Central memory CD8-positive, alpha-beta T cell (primary cell): ENCODE measurements around the gene SHB.

ENCODE experiments used
- ATAC-seq: fragments of 150-1000 bp; cut with Tn5 transposase; replicated peaks from 2 replicates; pipeline ENCODE4 v1.10.0; 2022; ENCODE audit warnings: mild to moderate bottlenecking, moderate FRiP score, moderate number of reproducible peaks; ENCODE audit not compliant: poor library complexity, severe bottlenecking; ENCODE audit errors: extremely low read depth
- DNase-seq, 2 donors: peaks; one replicate each; pipeline ENCODE4 v3.0.0; 2021; ENCODE audit warnings: low spot score in 2 of 2
- H3K27ac Mint-ChIP-seq: one replicate; pipeline ENCODE4 v1.8.0; 2022; ENCODE audit warnings: low read depth, mild to moderate bottlenecking, moderate library complexity, mixed read lengths
- H3K27me3 Mint-ChIP-seq: one replicate; pipeline ENCODE4 v1.8.0; 2022; ENCODE audit warnings: mixed read lengths
- H3K36me3 Mint-ChIP-seq: one replicate; pipeline ENCODE4 v1.8.0; 2022; ENCODE audit warnings: mild to moderate bottlenecking, moderate library complexity, mixed read lengths; ENCODE audit not compliant: insufficient read depth
- H3K4me1 Mint-ChIP-seq: one replicate; pipeline ENCODE4 v1.8.0; 2022; ENCODE audit warnings: mixed read lengths
- H3K4me3 Mint-ChIP-seq: one replicate; pipeline ENCODE4 v1.8.0; 2022; ENCODE audit warnings: mild to moderate bottlenecking, moderate library complexity, mixed read lengths
- H3K9me3 Mint-ChIP-seq: one replicate; pipeline ENCODE4 v1.8.0; 2022; ENCODE audit warnings: mixed read lengths

Gene SHB

GRCh38 chr9:38083858-38084555 lies 15.0 kb upstream of the SHB start:
- no peak overlapping the region for H3K27ac Mint-ChIP-seq
- DNase-seq (no peak), ATAC-seq (no peak)
- H3K4me1 Mint-ChIP-seq = peaks cover 5% of the 10 kb centered on the region
- H3K9me3 Mint-ChIP-seq = no peaks in the 10 kb centered on the region
- peaks cover 4% of the 10 kb centered on the region for H3K36me3 Mint-ChIP-seq
- peaks cover 38% of the 10 kb centered on the region for H3K27me3 Mint-ChIP-seq
- H3K4me3 Mint-ChIP-seq = no peak overlapping the region

GRCh38 chr9:38082446-38083287 lies 13.6 kb upstream of the SHB start:
- Mint-ChIP-seq H3K27ac (no peak overlapping the region), H3K36me3 (peaks cover 4% of the 10 kb centered on the region), H3K27me3 (peaks cover 43% of the 10 kb centered on the region), H3K9me3 (no peaks in the 10 kb centered on the region), H3K4me3 (no peak overlapping the region), H3K4me1 (no peaks in the 10 kb centered on the region)
- no peak for DNase-seq
- no peak for ATAC-seq

- Mint-ChIP-seq H3K27me3 (peaks cover 53% of the 10 kb centered on the region), H3K27ac (no peak overlapping the region), H3K36me3 (peaks cover 2% of the 10 kb centered on the region), H3K9me3 (no peaks in the 10 kb centered on the region), H3K4me1 (peaks cover 4% of the 10 kb centered on the region), H3K4me3 (no peak overlapping the region)
- no peak for DNase-seq
- no peak for ATAC-seq
These were observed 12.5 kb upstream of the SHB start for GRCh38 chr9:38081356-38082108.

- peaks cover 4% of the 10 kb centered on the region for H3K4me1 Mint-ChIP-seq
- DNase-seq (no peak), ATAC-seq (no peak)
- H3K4me3 Mint-ChIP-seq = no peak overlapping the region
- H3K27me3 Mint-ChIP-seq = peaks cover 47% of the 10 kb centered on the region
- H3K36me3 Mint-ChIP-seq = peaks cover 2% of the 10 kb centered on the region
- H3K9me3 Mint-ChIP-seq = no peaks in the 10 kb centered on the region
- no peak overlapping the region for H3K27ac Mint-ChIP-seq
These were observed 10.5 kb upstream of the SHB start for GRCh38 chr9:38079461-38080031.

- peaks cover 7% of the 10 kb centered on the region for H3K36me3 Mint-ChIP-seq
These were observed 6.2 kb upstream of the SHB start for GRCh38 chr9:38075272-38075671.

GRCh38 chr9:38074441-38074961 lies 5.5 kb upstream of the SHB start:
- no peak for ATAC-seq
- H3K4me1 Mint-ChIP-seq = peaks cover 12% of the 10 kb centered on the region

More at GRCh38 chr9:38075272-38075671, 6.2 kb upstream of the SHB start:
- Mint-ChIP-seq H3K4me3 (no peak overlapping the region), H3K9me3 (no peaks in the 10 kb centered on the region), H3K27ac (no peak overlapping the region), H3K4me1 (peaks cover 12% of the 10 kb centered on the region), H3K27me3 (peaks cover 29% of the 10 kb centered on the region)
- ATAC-seq (no peak), DNase-seq (no peak)

GRCh38 chr9:38073882-38074281 lies 4.9 kb upstream of the SHB start:
- no peak overlapping the region for H3K27ac Mint-ChIP-seq
- no peaks in the 10 kb centered on the region for H3K9me3 Mint-ChIP-seq
- H3K4me1 Mint-ChIP-seq = peaks cover 12% of the 10 kb centered on the region
- H3K36me3 Mint-ChIP-seq = peaks cover 7% of the 10 kb centered on the region
- no peak overlapping the region for H3K4me3 Mint-ChIP-seq
- peaks cover 15% of the 10 kb centered on the region for H3K27me3 Mint-ChIP-seq
- no peak for DNase-seq
- ATAC-seq = no peak

More at GRCh38 chr9:38074441-38074961, 5.5 kb upstream of the SHB start:
- Mint-ChIP-seq H3K27ac (no peak overlapping the region), H3K4me3 (no peak overlapping the region), H3K27me3 (peaks cover 22% of the 10 kb centered on the region), H3K9me3 (no peaks in the 10 kb centered on the region), H3K36me3 (peaks cover 7% of the 10 kb centered on the region)
- no peak for DNase-seq

GRCh38 chr9:38071470-38072134 lies 2.6 kb upstream of the SHB start:
- Mint-ChIP-seq H3K27ac (no peak overlapping the region), H3K27me3 (peaks cover 15% of the 10 kb centered on the region), H3K4me3 (peak overlapping the region; percentile 6), H3K4me1 (peaks cover 25% of the 10 kb centered on the region), H3K9me3 (no peaks in the 10 kb centered on the region), H3K36me3 (peaks cover 7% of the 10 kb centered on the region)
- ATAC-seq (no peak), DNase-seq (no peak)

- Mint-ChIP-seq H3K27ac (peak overlapping the region; percentile 26), H3K36me3 (peaks cover 9% of the 10 kb centered on the region), H3K4me3 (peak overlapping the region; percentile 85), H3K9me3 (no peaks in the 10 kb centered on the region), H3K27me3 (peaks cover 25% of the 10 kb centered on the region), H3K4me1 (peaks cover 24% of the 10 kb centered on the region)
- DNase-seq (no peak), ATAC-seq (no peak)
These were observed 957 bp downstream of the SHB start for GRCh38 chr9:38067859-38068681.

GRCh38 chr9:38066914-38067858 lies 1.8 kb downstream of the SHB start:
- peaks cover 25% of the 10 kb centered on the region for H3K27me3 Mint-ChIP-seq

More at GRCh38 chr9:38066914-38067858, 1.8 kb downstream of the SHB start:
- Mint-ChIP-seq H3K4me1 (peaks cover 24% of the 10 kb centered on the region), H3K4me3 (peak overlapping the region; percentile 85), H3K9me3 (no peaks in the 10 kb centered on the region), H3K36me3 (peaks cover 9% of the 10 kb centered on the region), H3K27ac (peak overlapping the region; percentile 26)
- ATAC-seq = no peak
- no peak for DNase-seq
